Measurements from ENCODE around the gene QDPR. TPM values are rescaled to one million over a fixed set of nuclear protein-coding genes. Genes with fewer than 3 reads are reported as not detected.

The QDPR gene
- total RNA-seq, 6 experiments from 2014 or later: 43.4 to 154 (median 81.5) TPM

- H3K36me3 ChIP-seq: peaks cover 0 to 23% (median 11%) of the 10 kb centered on the region in 4 donors
- H3K4me3 ChIP-seq: no peak overlapping the region
- H3K27ac ChIP-seq: peak overlapping the region in 1 of 3 donors; percentile 93
- intact Hi-C loops (cut with DNase I): no loop called here
- ATAC-seq (no peak), DNase-seq (no peak)
- no peak for TF ChIP-seq CTCF (IDR thresholded peaks at IDR 0.05)
- no peak for TF ChIP-seq POLR2A (IDR thresholded peaks at IDR 0.05)
- H3K9me3 ChIP-seq: no peaks in the 10 kb centered on the region
- H3K4me1 ChIP-seq: peaks cover 0 to 93% (median 38%) of the 10 kb centered on the region in 4 donors
- H3K27me3 ChIP-seq: no peaks in the 10 kb centered on the region
- WGBS (ENCODE audit: insufficient coverage, low coverage, low lambda C conversion rate, missing lambda C conversion rate): 67% methylated on average over 1 of the region's 4 CpGs
Observed at GRCh38 chr4:17493619-17494018, 18.3 kb downstream of the QDPR start.

GRCh38 chr4:17492876-17493275 lies 19.0 kb downstream of the QDPR start:
- DNase-seq: no peak
- WGBS (ENCODE audit: insufficient coverage, low coverage, low lambda C conversion rate, missing lambda C conversion rate): 80% methylated on average over 1 of the region's 2 CpGs
- intact Hi-C loops (cut with DNase I): no loop called here
- Histone ChIP-seq H3K9me3 (no peaks in the 10 kb centered on the region), H3K27ac (peak overlapping the region in 2 of 3 donors; percentile 33 to 93), H3K27me3 (no peaks in the 10 kb centered on the region), H3K4me3 (no peak overlapping the region), H3K4me1 (peaks cover 0 to 88% (median 39%) of the 10 kb centered on the region in 4 donors), H3K36me3 (peaks cover 0 to 30% (median 14%) of the 10 kb centered on the region in 4 donors)
- ATAC-seq: no peak
- TF ChIP-seq CTCF (IDR thresholded peaks at IDR 0.05) (no peak), POLR2A (IDR thresholded peaks at IDR 0.05) (no peak)

GRCh38 chr4:17492058-17492741 lies 19.7 kb downstream of the QDPR start:
- peaks cover 0 to 82% (median 35%) of the 10 kb centered on the region in 4 donors for H3K4me1 ChIP-seq
- no peak overlapping the region for H3K4me3 ChIP-seq
- DNase-seq (peak in 2 of 3 donors; percentile 63 to 78), ATAC-seq (peak in 2 of 4 donors; percentile 3 to 23)
- TF ChIP-seq POLR2A (IDR thresholded peaks at IDR 0.05) (no peak), CTCF (IDR thresholded peaks at IDR 0.05) (no peak)
- intact Hi-C loops (cut with DNase I): no loop called here
- WGBS (ENCODE audit: insufficient coverage, low coverage, low lambda C conversion rate, missing lambda C conversion rate): 52% methylated on average over 12 of the region's 15 CpGs
- no peaks in the 10 kb centered on the region for H3K9me3 ChIP-seq
- H3K27ac ChIP-seq: peak overlapping the region in 2 of 3 donors; percentile 68 to 93
- H3K27me3 ChIP-seq: no peaks in the 10 kb centered on the region
- peaks cover 0 to 37% (median 18%) of the 10 kb centered on the region in 4 donors for H3K36me3 ChIP-seq

- DNase-seq (no peak), ATAC-seq (no peak)
- H3K27me3 ChIP-seq: no peaks in the 10 kb centered on the region
- no peak for TF ChIP-seq CTCF (IDR thresholded peaks at IDR 0.05)
- TF ChIP-seq POLR2A (IDR thresholded peaks at IDR 0.05): no peak
- 67% methylated on average over 2 of the region's 3 CpGs for WGBS (ENCODE audit: insufficient coverage, low coverage, low lambda C conversion rate, missing lambda C conversion rate)
- H3K27ac ChIP-seq: peak overlapping the region; percentile 7 to 93 (median 68)
- no peaks in the 10 kb centered on the region for H3K9me3 ChIP-seq
- H3K4me3 ChIP-seq: no peak overlapping the region
- H3K36me3 ChIP-seq: peaks cover 0 to 47% (median 23%) of the 10 kb centered on the region in 4 donors
- intact Hi-C loops (cut with DNase I): no loop called here
- H3K4me1 ChIP-seq: peaks cover 0 to 71% (median 32%) of the 10 kb centered on the region in 4 donors
Observed at GRCh38 chr4:17491196-17491595, 20.7 kb downstream of the QDPR start.
